OCI-LY7 (cell line): ENCODE measurements around the gene DEAF1. TPM values are rescaled to one million over a fixed set of nuclear protein-coding genes. Genes with fewer than 3 reads are reported as not detected.

Experiments
- BruUV-seq: library from RNA; stranded (reverse); fragments of 400-500 nt; replicated peaks from 2 replicates; lab custom pipeline; 2021; lab: Mats Ljungman, UMichigan
- CTCF ChIA-PET: fragments of 300-600 bp; sonication (Branson Sonifier 250); formaldehyde crosslinking; loops from one replicate; lab custom pipeline; 2022; ENCODE audit warnings: antibody characterized with exemption; ENCODE audit not compliant: unreplicated experiment; lab: Charles Lee
- POLR2A ChIA-PET: fragments of 300-600 bp; sonication (Branson Sonifier 250); formaldehyde crosslinking; loops from one replicate; lab custom pipeline; 2022; ENCODE audit warnings: antibody characterized with exemption; lab: Charles Lee
- DNase-seq: peaks from one replicate; pipeline ENCODE4 v3.0.0-alpha.2; 2015; ENCODE audit warnings: low spot score
- H2AFZ ChIP-seq: fragments of 200-600 bp; sonication (generic), shearing (Covaris generic); 2 replicates; pipeline ENCODE4 v1.6.1; 2014; ENCODE audit warnings: mild to moderate bottlenecking, antibody characterized with exemption, low read length, moderate library complexity
- H3K27ac ChIP-seq: fragments of 200-600 bp; sonication (generic); 2 replicates; pipeline ENCODE4 v1.5.1; 2014; ENCODE audit warnings: mixed run types, low read depth, mild to moderate bottlenecking, moderate library complexity, low read length, inconsistent platforms; ENCODE audit not compliant: poor library complexity, severe bottlenecking
- H3K36me3 ChIP-seq: fragments of 200-600 bp; sonication (generic); 2 replicates; pipeline ENCODE4 v1.6.1; 2014; ENCODE audit warnings: mild to moderate bottlenecking, antibody characterized with exemption, low read length, moderate library complexity, mixed read lengths; ENCODE audit not compliant: insufficient read depth
- H3K4me1 ChIP-seq: fragments of 200-600 bp; sonication (generic); 2 replicates; pipeline ENCODE4 v1.5.1; 2014; ENCODE audit warnings: mild to moderate bottlenecking, low read length; ENCODE audit not compliant: insufficient read depth, poor library complexity, severe bottlenecking
- H3K4me2 ChIP-seq: fragments of 200-600 bp; sonication (generic); 2 replicates; pipeline ENCODE4 v1.6.1; 2014; ENCODE audit warnings: mild to moderate bottlenecking, low read length
- H3K4me3 ChIP-seq: fragments of 200-600 bp; sonication (generic); 2 replicates; pipeline ENCODE4 v1.5.1; 2014; ENCODE audit warnings: mild to moderate bottlenecking, low read depth, low read length; ENCODE audit not compliant: poor library complexity, severe bottlenecking
- H3K79me2 ChIP-seq: fragments of 200-600 bp; sonication (generic); 2 replicates; pipeline ENCODE4 v1.6.1; 2016; ENCODE audit warnings: low read depth, mild to moderate bottlenecking, low read length, moderate library complexity, mixed read lengths; ENCODE audit not compliant: insufficient read depth
- H3K9me2 ChIP-seq: fragments of 200-600 bp; sonication (generic); 2 replicates; pipeline ENCODE4 v1.6.1; 2016; ENCODE audit warnings: mild to moderate bottlenecking, low read length, mixed read lengths; ENCODE audit not compliant: insufficient read depth
- H3K9me3 ChIP-seq: fragments of 200-600 bp; sonication (generic); 2 replicates; pipeline ENCODE4 v1.6.1; 2014; ENCODE audit warnings: mild to moderate bottlenecking, mixed run types, low read length, mixed read lengths
- H4K20me1 ChIP-seq: fragments of 200-600 bp; sonication (generic); 2 replicates; pipeline ENCODE4 v1.6.1; 2014; ENCODE audit warnings: mild to moderate bottlenecking, antibody characterized with exemption, low read length, moderate library complexity, mixed read lengths; ENCODE audit not compliant: insufficient read depth
- CTCF ChIP-seq: fragments of 200-600 bp; sonication (generic); conservative IDR thresholded peaks from 2 replicates; pipeline ENCODE4 v1.5.1; 2014; ENCODE audit warnings: mild to moderate bottlenecking, antibody characterized with exemption, low read length, moderate library complexity, mixed read lengths
- EZH2phosphoT487 ChIP-seq: fragments of 200-600 bp; sonication (generic); IDR thresholded peaks from 2 replicates; pipeline ENCODE4 v1.6.1; 2018; ENCODE audit warnings: low read depth, borderline replicate concordance, mild to moderate bottlenecking, mixed run types, antibody characterized with exemption, low read length, moderate library complexity, mixed read lengths
- intact Hi-C: fragments of 100-400 bp; cut with micrococcal nuclease; formaldehyde crosslinking; loops from one replicate; pipeline ENCODE4 v1.10.0; 2022; ENCODE audit not compliant: unreplicated experiment
- total RNA-seq, 2 experiments: library from RNA; depleted of rRNA in 1 of 2; stranded (reverse); fragments of >200 nt in 1 of 2; shearing (Covaris generic) in 1 of 2; gene quantifications; 2 replicates each; pipeline ENCODE4 v1.2.3, GENCODE V29; 2014 to 2022

Gene DEAF1
- total RNA-seq, 2 experiments from 2014 or later, result 42.7 to 66.2 TPM

GRCh38 chr11:641806-642370 lies 53.1 kb downstream of the DEAF1 start:
- CTCF ChIA-PET, result no interaction called here
- BruUV-seq, result no TSS peak
- no peak for DNase-seq

GRCh38 chr11:640021-640706 lies 54.9 kb downstream of the DEAF1 start:
- Histone ChIP-seq H3K4me3 (no peak overlapping the region), H3K9me2 (no peaks in the 10 kb centered on the region), H2AFZ (no peak overlapping the region), H3K36me3 (peaks cover 27% of the 10 kb centered on the region; the same call in 1 of the 2 replicates), H3K27ac (no peak overlapping the region), H3K4me1 (peaks cover 9% of the 10 kb centered on the region), H3K9me3 (no peaks in the 10 kb centered on the region), H3K79me2 (no peaks in the 10 kb centered on the region), H3K4me2 (no peak overlapping the region), H4K20me1 (no peaks in the 10 kb centered on the region)
- BruUV-seq, result no TSS peak
- TF ChIP-seq CTCF (no peak), EZH2phosphoT487 (no peak)
- POLR2A ChIA-PET, result no interaction called here
- DNase-seq, result no peak
- CTCF ChIA-PET, result no interaction called here
- intact Hi-C loops, result no loop called here

More at GRCh38 chr11:641806-642370, 53.1 kb downstream of the DEAF1 start:
- no peaks in the 10 kb centered on the region for H4K20me1 ChIP-seq
- no peaks in the 10 kb centered on the region for H3K9me2 ChIP-seq
- POLR2A ChIA-PET, result interaction anchor here (0.5 kb wide), 1 partner anchor 140 kb away, joined by 3 read pairs; no protein-coding TSS in a partner anchor
- peaks cover 9% of the 10 kb centered on the region for H3K4me1 ChIP-seq
- TF ChIP-seq EZH2phosphoT487, result no peak
- no peak for TF ChIP-seq CTCF
- H3K4me3 ChIP-seq, result no peak overlapping the region
- H3K36me3 ChIP-seq, result peaks cover 42% of the 10 kb centered on the region; the same call in 1 of the 2 replicates
- intact Hi-C loops, result no loop called here
- no peaks in the 10 kb centered on the region for H3K9me3 ChIP-seq
- no peak overlapping the region for H2AFZ ChIP-seq
- no peaks in the 10 kb centered on the region for H3K79me2 ChIP-seq
- H3K4me2 ChIP-seq, result no peak overlapping the region
- H3K27ac ChIP-seq, result no peak overlapping the region
